GM10266 (cell line): ENCODE data around the gene STX2.
A peak's percentile ranks its signal among the peaks of the same experiment; 100 is the strongest.

Experiments
- DNase-seq: peaks from one replicate; pipeline ENCODE4 v3.0.0; 2012; ENCODE audit errors: extremely low spot score
- CTCF ChIP-seq: IDR thresholded peaks from 2 replicates; pipeline ENCODE4 v1.5.1; 2012; ENCODE audit warnings: mild to moderate bottlenecking, low read depth; ENCODE audit not compliant: control insufficient read depth, insufficient read depth; ENCODE audit errors: missing control alignments

Gene STX2

GRCh38 chr12:130765186-130765659 lies 73.8 kb downstream of the STX2 start:
- DNase-seq: no peak
- no peak for TF ChIP-seq CTCF

GRCh38 chr12:130764475-130765185 lies 74.4 kb downstream of the STX2 start:
- no peak for TF ChIP-seq CTCF
- DNase-seq: no peak

GRCh38 chr12:130764073-130764472 lies 75.0 kb downstream of the STX2 start:
- DNase-seq: no peak
- TF ChIP-seq CTCF: no peak

- no peak for DNase-seq
- no peak for TF ChIP-seq CTCF
These were observed 76.8 kb downstream of the STX2 start for GRCh38 chr12:130762319-130762675.

GRCh38 chr12:130761537-130762318 lies 77.3 kb downstream of the STX2 start:
- DNase-seq: peak; percentile 74
- TF ChIP-seq CTCF: peak; percentile 79

- TF ChIP-seq CTCF: no peak
- DNase-seq: no peak
These were observed 84.7 kb downstream of the STX2 start for GRCh38 chr12:130754234-130754901.
